ENCODE results near the gene MED13L.
"Not testable (repeated sequence)": the region's sequence is repeated elsewhere in the genome, so short reads cannot be mapped to it uniquely, and the experiment has no call there.

Gene MED13L

GRCh38 chr12:116133149-116133548 is 144.3 kb downstream of the MED13L start:
- Histone ChIP-seq H3K4me1 (ENCODE audit: control insufficient read depth in 1 of 2, insufficient read depth in 1 of 2, low read depth in 1 of 2, low read length in 1 of 2) (peaks cover 42 to 49% of the 10 kb centered on the region in 2 experiments), H3K27ac (peak overlapping the region; percentile 74), H3K9me3 (no peaks in the 10 kb centered on the region), H3K36me3 (no peaks in the 10 kb centered on the region), H3K4me3 (ENCODE audit: low read depth in 1 of 2, low read length in 1 of 2) (no peak overlapping the region), H3K27me3 (no peaks in the 10 kb centered on the region)
- TF ChIP-seq CTCF (IDR thresholded peaks at IDR 0.05) = no peak

GRCh38 chr12:116131987-116132386 is 145.5 kb downstream of the MED13L start:
- H3K36me3 ChIP-seq = not testable (repeated sequence)
- peak overlapping the region; percentile 74 for H3K27ac ChIP-seq

GRCh38 chr12:116131176-116131575 is 146.3 kb downstream of the MED13L start:
- Histone ChIP-seq H3K4me1 (ENCODE audit: control insufficient read depth in 1 of 2, insufficient read depth in 1 of 2, low read depth in 1 of 2, low read length in 1 of 2) (peaks cover 39 to 51% of the 10 kb centered on the region in 2 experiments), H3K36me3 (no peaks in the 10 kb centered on the region), H3K27ac (peak overlapping the region; percentile 35), H3K4me3 (ENCODE audit: low read depth in 1 of 2, low read length in 1 of 2) (no peak overlapping the region), H3K9me3 (no peaks in the 10 kb centered on the region), H3K27me3 (no peaks in the 10 kb centered on the region)
- TF ChIP-seq CTCF (IDR thresholded peaks at IDR 0.05) = no peak

More at GRCh38 chr12:116131987-116132386, 145.5 kb downstream of the MED13L start:
- H3K4me3 ChIP-seq (ENCODE audit: low read depth in 1 of 2, low read length in 1 of 2); H3K9me3 ChIP-seq; H3K27me3 ChIP-seq: not testable (repeated sequence)
- H3K4me1 ChIP-seq (ENCODE audit: control insufficient read depth in 1 of 2, insufficient read depth in 1 of 2, low read depth in 1 of 2, low read length in 1 of 2) = peaks cover 42 to 52% of the 10 kb centered on the region in 2 experiments

- Histone ChIP-seq H3K36me3 (no peaks in the 10 kb centered on the region), H3K4me3 (ENCODE audit: low read depth in 1 of 2, low read length in 1 of 2) (no peak overlapping the region), H3K4me1 (ENCODE audit: control insufficient read depth in 1 of 2, insufficient read depth in 1 of 2, low read depth in 1 of 2, low read length in 1 of 2) (peaks cover 38 to 56% of the 10 kb centered on the region in 2 experiments), H3K27ac (no peak overlapping the region), H3K9me3 (no peaks in the 10 kb centered on the region), H3K27me3 (no peaks in the 10 kb centered on the region)
- TF ChIP-seq CTCF (IDR thresholded peaks at IDR 0.05) = no peak
Measured at GRCh38 chr12:116130431-116130830, 147.1 kb downstream of the MED13L start.

- H3K4me3 ChIP-seq (ENCODE audit: low read depth in 1 of 2, low read length in 1 of 2) = no peak overlapping the region
- no peaks in the 10 kb centered on the region for H3K9me3 ChIP-seq
- H3K4me1 ChIP-seq (ENCODE audit: control insufficient read depth in 1 of 2, insufficient read depth in 1 of 2, low read depth in 1 of 2, low read length in 1 of 2) = peaks cover 35 to 56% of the 10 kb centered on the region in 2 experiments
- H3K27ac ChIP-seq = no peak overlapping the region
- no peak for TF ChIP-seq CTCF (IDR thresholded peaks at IDR 0.05)
- H3K27me3 ChIP-seq = no peaks in the 10 kb centered on the region
- no peaks in the 10 kb centered on the region for H3K36me3 ChIP-seq
Measured at GRCh38 chr12:116128779-116129178, 148.7 kb downstream of the MED13L start.

GRCh38 chr12:116127859-116128258 is 149.6 kb downstream of the MED13L start:
- peaks cover 33 to 56% of the 10 kb centered on the region in 2 experiments for H3K4me1 ChIP-seq (ENCODE audit: control insufficient read depth in 1 of 2, insufficient read depth in 1 of 2, low read depth in 1 of 2, low read length in 1 of 2)
- no peak for TF ChIP-seq CTCF (IDR thresholded peaks at IDR 0.05)
- H3K27me3 ChIP-seq = no peaks in the 10 kb centered on the region
- H3K36me3 ChIP-seq = no peaks in the 10 kb centered on the region
- no peaks in the 10 kb centered on the region for H3K9me3 ChIP-seq
- H3K27ac ChIP-seq = peak overlapping the region; percentile 49
- H3K4me3 ChIP-seq (ENCODE audit: low read depth in 1 of 2, low read length in 1 of 2) = no peak overlapping the region
